Bronchial smooth muscle cell (primary cell): ENCODE measurements around the gene TRMT13. TPM values are rescaled to one million over a fixed set of nuclear protein-coding genes. Genes with fewer than 3 reads are reported as not detected.

Source experiments
- total RNA-seq: library from RNA; depleted of rRNA; stranded (reverse); fragments of >200 nt; gene quantifications from 2 replicates; pipeline ENCODE4 v1.2.1, GENCODE V29; 2014

Gene TRMT13
- 11.7 and 12.4 TPM in 2 replicates for total RNA-seq

GRCh38 chr1:100132566-100133477, at the start of gene TRMT13, which contains the start of gene SASS6:
TSS of gene TRMT13 (plus strand) at chr1:100133163. CDS start at chr1:100133169, 6 bp downstream.
TSS of gene SASS6 (minus strand) at chr1:100132930. CDS start at chr1:100132814, 116 bp downstream.

GRCh38 chr1:100178091-100178490, 45.1 kb downstream of the TRMT13 start, which contains the start of gene LRRC39:
TSS of gene LRRC39 (minus strand) at chr1:100178256. CDS start at chr1:100168516, 9,740 bp downstream.

Other genes starting within 250 kb of the TRMT13 start
- 12.0 and 15.0 TPM in 2 replicates for gene SLC35A3, start 163.2 kb upstream of the TRMT13 start, total RNA-seq
- gene SASS6, start 233 bp upstream of the TRMT13 start, total RNA-seq = 0.52 and 0.79 TPM in 2 replicates
- gene LRRC39, start 45.1 kb downstream of the TRMT13 start, total RNA-seq = 0.16 and 0.17 TPM in 2 replicates
- 8.2 and 8.8 TPM in 2 replicates for gene DBT, start 116.7 kb downstream of the TRMT13 start, total RNA-seq
- gene RTCA, start 133.1 kb downstream of the TRMT13 start, total RNA-seq = 33.5 and 41.8 TPM in 2 replicates
- gene CDC14A, start 219.3 kb downstream of the TRMT13 start, total RNA-seq = 2.1 and 2.4 TPM in 2 replicates